ENCODE measurements around the gene SLC15A5. TPM values are rescaled to one million over a fixed set of nuclear protein-coding genes. Genes with fewer than 3 reads are reported as not detected.

SLC15A5 gene
- total RNA-seq, 3 donors from 2014 or later, result not detected

DNA sequence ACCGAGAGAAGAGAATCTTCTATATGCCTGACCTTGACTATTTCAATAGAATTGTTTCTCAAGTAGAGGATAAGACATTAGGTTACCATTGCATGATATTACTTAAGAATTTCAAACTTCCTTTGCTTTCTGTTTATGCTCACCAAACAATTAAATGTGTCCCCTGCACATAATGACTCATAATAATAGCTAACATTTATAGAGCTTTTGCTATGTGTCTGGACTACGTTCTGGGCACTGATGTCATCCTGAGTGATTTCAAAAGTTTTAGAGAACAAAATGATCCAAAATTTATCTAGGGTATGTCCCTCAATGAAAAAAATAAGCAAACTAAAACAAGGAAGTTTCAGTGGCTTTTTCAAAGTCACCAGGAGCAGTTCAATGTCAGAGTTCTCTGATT lies 38.8 kb downstream of the SLC15A5 start:
- no peak for DNase-seq (ENCODE audit: low spot score in 2 of 2)
- intact Hi-C loops (cut with DNase I; ENCODE audit: low total_unique reads), result no loop called here
- Histone ChIP-seq H3K36me3 (no peaks in the 10 kb centered on the region), H3K27me3 (no peaks in the 10 kb centered on the region), H3K4me1 (no peaks in the 10 kb centered on the region), H3K9me3 (no peaks in the 10 kb centered on the region), H3K4me3 (no peak overlapping the region), H3K27ac (no peak overlapping the region)
- TF ChIP-seq POLR2A (IDR thresholded peaks at IDR 0.05), result no peak
- TF ChIP-seq, protein P1, sequence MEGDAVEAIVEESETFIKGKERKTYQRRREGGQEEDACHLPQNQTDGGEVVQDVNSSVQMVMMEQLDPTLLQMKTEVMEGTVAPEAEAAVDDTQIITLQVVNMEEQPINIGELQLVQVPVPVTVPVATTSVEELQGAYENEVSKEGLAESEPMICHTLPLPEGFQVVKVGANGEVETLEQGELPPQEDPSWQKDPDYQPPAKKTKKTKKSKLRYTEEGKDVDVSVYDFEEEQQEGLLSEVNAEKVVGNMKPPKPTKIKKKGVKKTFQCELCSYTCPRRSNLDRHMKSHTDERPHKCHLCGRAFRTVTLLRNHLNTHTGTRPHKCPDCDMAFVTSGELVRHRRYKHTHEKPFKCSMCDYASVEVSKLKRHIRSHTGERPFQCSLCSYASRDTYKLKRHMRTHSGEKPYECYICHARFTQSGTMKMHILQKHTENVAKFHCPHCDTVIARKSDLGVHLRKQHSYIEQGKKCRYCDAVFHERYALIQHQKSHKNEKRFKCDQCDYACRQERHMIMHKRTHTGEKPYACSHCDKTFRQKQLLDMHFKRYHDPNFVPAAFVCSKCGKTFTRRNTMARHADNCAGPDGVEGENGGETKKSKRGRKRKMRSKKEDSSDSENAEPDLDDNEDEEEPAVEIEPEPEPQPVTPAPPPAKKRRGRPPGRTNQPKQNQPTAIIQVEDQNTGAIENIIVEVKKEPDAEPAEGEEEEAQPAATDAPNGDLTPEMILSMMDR (IDR thresholded peaks at IDR 0.05), result no peak
- TF ChIP-seq POLR2AphosphoS5 (IDR thresholded peaks at IDR 0.05), result no peak

DNA sequence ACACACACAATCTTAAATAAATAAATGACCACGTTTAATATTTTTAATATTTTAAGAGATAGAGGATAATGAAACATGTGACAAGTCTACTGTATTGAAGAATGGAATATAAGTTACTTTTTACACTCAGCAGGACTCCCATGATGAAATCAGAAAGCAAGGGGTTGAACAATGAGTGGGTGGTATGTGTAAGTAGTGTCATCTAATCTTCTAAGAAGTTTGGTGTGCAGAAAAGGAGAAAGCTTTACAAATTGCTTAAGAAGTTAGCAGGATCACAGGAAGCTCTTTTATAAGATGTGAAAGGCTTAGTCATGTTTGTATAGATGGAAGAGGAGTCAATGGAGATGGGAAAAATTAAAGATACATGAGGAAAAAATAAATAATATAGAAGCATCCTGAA lies 47.8 kb downstream of the SLC15A5 start:
- TF ChIP-seq, protein P1 (IDR thresholded peaks at IDR 0.05), result no peak
- TF ChIP-seq POLR2A (IDR thresholded peaks at IDR 0.05) (no peak), POLR2AphosphoS5 (IDR thresholded peaks at IDR 0.05) (no peak)
- Histone ChIP-seq H3K27me3 (no peaks in the 10 kb centered on the region), H3K27ac (no peak overlapping the region), H3K36me3 (no peaks in the 10 kb centered on the region), H3K4me3 (no peak overlapping the region), H3K4me1 (no peaks in the 10 kb centered on the region), H3K9me3 (peaks cover 0 to 9% of the 10 kb centered on the region in 2 donors)
- intact Hi-C loops (cut with DNase I; ENCODE audit: low total_unique reads), result no loop called here
- no peak for DNase-seq (ENCODE audit: low spot score in 2 of 2)

DNA sequence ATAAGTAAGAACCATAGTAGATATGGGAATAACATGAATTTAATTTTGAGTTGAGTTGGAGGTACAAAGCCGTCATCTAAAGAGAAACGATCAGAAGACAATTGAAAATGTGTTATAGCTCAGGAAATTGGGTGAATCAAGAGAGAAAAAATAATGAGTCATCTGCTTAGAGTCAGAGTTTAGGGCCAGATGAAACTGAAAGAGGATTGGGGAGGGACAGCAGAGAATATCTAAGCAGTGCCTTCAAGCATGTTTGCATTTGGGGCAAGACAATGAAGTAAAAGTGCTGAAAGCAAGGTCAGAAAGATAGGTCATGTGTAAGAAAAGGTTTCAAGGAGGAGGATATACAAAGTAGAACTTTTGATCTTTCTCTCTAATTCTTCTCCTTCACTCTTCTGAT lies 49.4 kb downstream of the SLC15A5 start:
- no peaks in the 10 kb centered on the region for H3K36me3 ChIP-seq
- peaks cover 0 to 9% of the 10 kb centered on the region in 2 donors for H3K9me3 ChIP-seq
- H3K27me3 ChIP-seq, result no peaks in the 10 kb centered on the region
- TF ChIP-seq POLR2A (IDR thresholded peaks at IDR 0.05) (no peak), POLR2AphosphoS5 (IDR thresholded peaks at IDR 0.05) (no peak)
- TF ChIP-seq, protein P1 (IDR thresholded peaks at IDR 0.05), result no peak
- no peak for DNase-seq (ENCODE audit: low spot score in 2 of 2)
- intact Hi-C loops (cut with DNase I; ENCODE audit: low total_unique reads), result no loop called here
- H3K27ac ChIP-seq, result no peak overlapping the region
- no peaks in the 10 kb centered on the region for H3K4me1 ChIP-seq
- H3K4me3 ChIP-seq, result no peak overlapping the region

DNA sequence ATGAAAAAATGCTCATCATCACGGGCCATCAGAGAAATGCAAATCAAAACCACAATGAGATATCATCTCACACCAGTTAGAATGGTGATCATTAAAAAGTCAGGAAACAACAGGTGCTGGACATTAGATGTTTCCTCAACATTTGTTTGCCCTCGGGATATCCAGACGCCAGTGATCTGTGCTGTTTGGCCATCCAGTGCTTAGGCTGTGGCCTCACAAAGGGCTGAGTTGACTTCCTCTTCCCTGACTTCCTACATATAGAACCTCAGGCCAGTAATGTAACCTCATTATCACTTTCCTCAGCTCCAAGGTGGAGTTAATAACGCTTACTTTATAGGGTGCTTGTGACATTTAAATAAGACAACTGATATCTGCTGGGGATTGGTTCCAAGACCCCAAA lies 51.8 kb downstream of the SLC15A5 start:
- H3K4me1 ChIP-seq, result no peaks in the 10 kb centered on the region
- intact Hi-C loops (cut with DNase I; ENCODE audit: low total_unique reads), result no loop called here
- no peak for TF ChIP-seq POLR2A (IDR thresholded peaks at IDR 0.05)
- no peak for TF ChIP-seq POLR2AphosphoS5 (IDR thresholded peaks at IDR 0.05)
- TF ChIP-seq, protein P1 (IDR thresholded peaks at IDR 0.05), result no peak
- no peak overlapping the region for H3K4me3 ChIP-seq
- H3K9me3 ChIP-seq, result no peaks in the 10 kb centered on the region
- no peaks in the 10 kb centered on the region for H3K36me3 ChIP-seq
- H3K27me3 ChIP-seq, result no peaks in the 10 kb centered on the region
- no peak for DNase-seq (ENCODE audit: low spot score in 2 of 2)
- H3K27ac ChIP-seq, result no peak overlapping the region

DNA sequence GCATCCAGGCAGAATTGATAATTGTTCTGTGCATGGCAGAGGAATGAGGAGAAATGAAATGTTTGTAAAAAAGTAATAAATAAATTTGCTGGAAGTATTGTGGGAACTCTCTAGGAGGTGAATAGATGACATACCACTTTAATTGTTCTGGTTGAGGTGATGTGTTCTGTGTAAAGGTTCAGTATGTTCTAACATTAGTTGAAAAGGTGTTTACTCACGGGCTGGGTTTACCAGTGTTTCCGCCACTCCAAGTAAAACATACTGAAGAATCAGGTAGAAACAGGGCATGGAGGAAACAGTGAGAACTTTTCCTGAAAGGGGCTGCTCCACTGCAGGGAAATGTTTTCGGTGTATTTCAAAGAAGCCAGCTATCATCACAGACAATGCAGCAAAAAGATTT lies 53.3 kb downstream of the SLC15A5 start:
- H3K27me3 ChIP-seq, result no peaks in the 10 kb centered on the region
- H3K36me3 ChIP-seq, result no peaks in the 10 kb centered on the region
- DNase-seq (ENCODE audit: low spot score in 2 of 2), result no peak
- intact Hi-C loops (cut with DNase I; ENCODE audit: low total_unique reads), result no loop called here
- H3K27ac ChIP-seq, result no peak overlapping the region
- no peak overlapping the region for H3K4me3 ChIP-seq
- no peaks in the 10 kb centered on the region for H3K4me1 ChIP-seq
- no peaks in the 10 kb centered on the region for H3K9me3 ChIP-seq
- TF ChIP-seq POLR2AphosphoS5 (IDR thresholded peaks at IDR 0.05) (no peak), POLR2A (IDR thresholded peaks at IDR 0.05) (no peak)
- TF ChIP-seq, protein P1 (IDR thresholded peaks at IDR 0.05), result no peak

Measured in breast epithelium (tissue), 4 donors.